ENCODE measurements around the gene ZNF385C. TPM values are rescaled to one million over a fixed set of nuclear protein-coding genes. Genes with fewer than 3 reads are reported as not detected.

ZNF385C gene
- total RNA-seq, 4 donors from 2014 or later: 0.18 to 0.38 TPM; not detected in 2

DNA sequence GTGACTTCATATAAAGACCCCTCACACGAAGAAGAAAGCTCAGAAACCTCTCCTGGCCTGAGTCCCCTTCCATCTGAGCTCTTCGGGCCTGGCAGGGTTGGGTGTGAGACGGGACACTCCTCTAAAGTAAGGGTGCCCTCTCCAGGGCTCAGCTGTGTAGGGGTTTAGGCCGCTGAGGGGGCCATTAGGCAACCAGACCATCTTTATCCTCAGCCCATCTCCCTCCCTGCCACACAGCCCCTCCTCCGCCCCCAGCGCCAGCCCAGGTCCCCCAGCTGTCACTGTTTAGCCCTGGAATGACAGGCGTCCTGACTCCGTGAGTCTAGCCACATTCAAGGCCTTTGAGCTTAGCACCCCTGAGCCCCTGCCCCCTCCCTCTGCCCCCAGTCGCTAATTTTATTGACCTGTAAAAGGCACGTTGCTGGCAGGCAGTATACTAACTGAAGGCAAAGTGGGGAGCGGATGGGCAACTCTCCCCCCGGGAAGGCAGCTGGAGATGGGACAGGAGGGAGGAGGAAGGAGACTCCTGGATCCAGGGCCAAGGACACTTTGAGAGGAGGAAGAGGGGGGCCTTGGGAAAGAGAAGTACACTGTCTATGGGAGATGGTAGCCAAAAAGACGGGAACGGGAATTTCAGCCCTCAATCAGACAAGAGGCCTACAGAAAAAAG lies 592 bp upstream of the ZNF385C start:
- WGBS, 2 donors: 74 to 93% methylated on average over 2 to 11 of the region's 14 CpGs
- Histone ChIP-seq H3K9me3 (no peaks in the 10 kb centered on the region), H3K4me3 (peak overlapping the region in 1 of 4 donors; percentile 48), H3K36me3 (peaks cover 0 to 5% (median 0%) of the 10 kb centered on the region in 3 donors), H3K27ac (no peak overlapping the region), H3K4me1 (peaks cover 7 to 21% (median 12%) of the 10 kb centered on the region in 3 donors), H3K27me3 (peaks cover 0 to 44% (median 5%) of the 10 kb centered on the region in 4 donors)
- TF ChIP-seq, protein P1, sequence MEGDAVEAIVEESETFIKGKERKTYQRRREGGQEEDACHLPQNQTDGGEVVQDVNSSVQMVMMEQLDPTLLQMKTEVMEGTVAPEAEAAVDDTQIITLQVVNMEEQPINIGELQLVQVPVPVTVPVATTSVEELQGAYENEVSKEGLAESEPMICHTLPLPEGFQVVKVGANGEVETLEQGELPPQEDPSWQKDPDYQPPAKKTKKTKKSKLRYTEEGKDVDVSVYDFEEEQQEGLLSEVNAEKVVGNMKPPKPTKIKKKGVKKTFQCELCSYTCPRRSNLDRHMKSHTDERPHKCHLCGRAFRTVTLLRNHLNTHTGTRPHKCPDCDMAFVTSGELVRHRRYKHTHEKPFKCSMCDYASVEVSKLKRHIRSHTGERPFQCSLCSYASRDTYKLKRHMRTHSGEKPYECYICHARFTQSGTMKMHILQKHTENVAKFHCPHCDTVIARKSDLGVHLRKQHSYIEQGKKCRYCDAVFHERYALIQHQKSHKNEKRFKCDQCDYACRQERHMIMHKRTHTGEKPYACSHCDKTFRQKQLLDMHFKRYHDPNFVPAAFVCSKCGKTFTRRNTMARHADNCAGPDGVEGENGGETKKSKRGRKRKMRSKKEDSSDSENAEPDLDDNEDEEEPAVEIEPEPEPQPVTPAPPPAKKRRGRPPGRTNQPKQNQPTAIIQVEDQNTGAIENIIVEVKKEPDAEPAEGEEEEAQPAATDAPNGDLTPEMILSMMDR (IDR thresholded peaks at IDR 0.05): no peak
- no peak for TF ChIP-seq POLR2A (IDR thresholded peaks at IDR 0.05)
- no peak for DNase-seq
- intact Hi-C loops (cut with DNase I): no loop called here

DNA sequence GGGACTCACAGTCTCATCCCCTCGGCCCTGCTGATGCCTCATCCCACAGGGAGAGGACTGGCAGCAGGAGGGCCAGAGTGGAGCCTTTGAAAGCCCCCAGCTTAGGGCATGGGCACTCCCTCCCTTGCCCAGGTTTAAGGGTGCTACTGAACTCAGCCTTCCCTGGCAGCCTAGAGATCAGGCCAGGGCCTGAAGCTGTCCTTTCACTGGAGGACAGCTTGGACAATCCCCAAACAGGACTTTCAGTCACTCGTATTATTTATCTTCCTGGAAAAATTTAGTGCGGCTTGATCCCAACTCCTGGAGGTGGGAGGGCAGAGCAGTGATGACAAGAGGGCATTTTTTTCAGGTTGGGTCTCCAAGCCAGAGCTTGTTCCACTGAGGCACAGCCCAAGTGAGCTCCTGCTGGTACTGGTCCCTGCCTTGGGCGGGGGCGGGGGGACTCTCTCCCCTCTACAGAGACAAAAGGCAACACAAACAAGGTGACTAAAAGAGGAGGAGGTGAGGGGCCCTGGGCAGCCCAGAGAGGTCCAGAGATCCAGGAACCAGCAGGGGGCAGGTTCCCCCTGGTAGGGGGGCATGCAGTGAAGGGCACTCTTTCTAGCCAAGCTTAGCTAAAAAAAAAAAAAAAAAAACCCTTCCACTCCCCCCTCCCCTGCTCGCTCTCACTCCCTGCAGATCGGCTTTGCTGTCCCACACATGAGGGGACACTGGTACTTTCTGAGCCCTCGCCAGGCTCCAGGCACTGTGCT lies 1.7 kb downstream of the ZNF385C start:
- DNase-seq: no peak
- peaks cover 0 to 47% (median 5%) of the 10 kb centered on the region in 4 donors for H3K27me3 ChIP-seq
- 58 to 69% methylated on average over 5 to 6 of the region's 8 CpGs for WGBS, 2 donors
- H3K9me3 ChIP-seq: no peaks in the 10 kb centered on the region
- TF ChIP-seq, protein P1 (IDR thresholded peaks at IDR 0.05): no peak
- no peak for TF ChIP-seq POLR2A (IDR thresholded peaks at IDR 0.05)
- H3K4me3 ChIP-seq: no peak overlapping the region
- H3K4me1 ChIP-seq: peaks cover 7 to 17% (median 12%) of the 10 kb centered on the region in 3 donors
- intact Hi-C loops (cut with DNase I): no loop called here
- no peak overlapping the region for H3K27ac ChIP-seq
- H3K36me3 ChIP-seq: no peaks in the 10 kb centered on the region

DNA sequence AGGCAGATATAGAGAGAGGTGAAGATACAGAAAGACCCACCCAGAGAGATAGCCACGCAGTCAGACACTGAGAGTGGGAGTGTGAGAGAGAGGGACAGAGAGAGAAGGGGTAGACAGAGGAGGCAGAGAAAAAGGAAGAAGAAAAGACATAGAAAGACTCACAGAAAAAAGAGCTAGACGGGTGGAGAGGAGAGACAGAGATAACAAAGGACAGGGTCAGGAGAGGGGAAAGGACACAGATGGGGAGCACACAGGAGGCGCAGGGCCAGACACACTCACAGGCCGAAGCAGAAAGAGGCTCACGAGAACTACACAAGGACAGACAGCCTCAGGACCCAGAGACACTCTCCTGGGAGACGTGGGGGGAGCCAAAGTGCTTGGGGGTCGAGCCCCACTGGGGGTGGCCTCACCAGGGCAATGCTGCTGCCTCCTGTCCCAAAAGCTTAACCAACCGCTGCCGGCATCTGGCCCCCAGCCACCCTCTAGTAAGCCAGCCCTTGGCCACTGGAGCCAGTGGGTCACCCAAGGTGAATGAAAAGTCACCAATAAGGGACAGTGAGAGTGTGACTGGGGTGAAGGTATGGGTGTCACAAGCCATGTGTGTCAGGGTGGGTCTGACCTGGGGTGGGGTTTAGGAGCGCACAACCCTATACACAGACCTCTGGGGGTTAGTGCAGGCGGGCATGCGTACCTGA lies 3.8 kb downstream of the ZNF385C start:
- no peak overlapping the region for H3K4me3 ChIP-seq
- H3K27ac ChIP-seq: no peak overlapping the region
- H3K9me3 ChIP-seq: no peaks in the 10 kb centered on the region
- intact Hi-C loops (cut with DNase I): no loop called here
- peaks cover 7 to 16% (median 12%) of the 10 kb centered on the region in 3 donors for H3K4me1 ChIP-seq
- H3K36me3 ChIP-seq: no peaks in the 10 kb centered on the region
- DNase-seq: no peak
- peaks cover 0 to 50% (median 5%) of the 10 kb centered on the region in 4 donors for H3K27me3 ChIP-seq
- no peak for TF ChIP-seq POLR2A (IDR thresholded peaks at IDR 0.05)
- TF ChIP-seq, protein P1 (IDR thresholded peaks at IDR 0.05): no peak
- WGBS, 2 donors: 79 to 88% methylated on average over 11 of the region's 12 CpGs

DNA sequence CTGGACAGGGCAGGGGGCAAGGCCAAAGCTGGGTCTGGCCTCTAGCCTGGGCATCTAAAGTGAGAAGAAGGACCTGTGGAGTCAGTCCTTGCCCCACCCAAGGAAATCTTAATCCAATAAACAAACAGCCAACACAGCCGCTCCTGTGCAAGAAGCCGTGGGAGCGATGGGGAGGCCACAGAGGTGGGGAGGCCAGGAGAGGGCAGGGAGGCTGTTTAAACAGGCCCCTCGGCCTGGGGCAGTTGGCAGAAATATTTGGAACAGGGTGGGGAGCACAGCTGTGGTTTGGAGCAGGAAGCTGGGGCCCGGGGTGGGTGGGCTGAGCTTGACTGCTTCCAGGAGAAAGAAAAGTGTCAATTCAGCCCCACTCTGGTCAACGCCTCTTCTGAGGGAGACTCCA lies 5.3 kb downstream of the ZNF385C start:
- intact Hi-C loops (cut with DNase I): no loop called here
- TF ChIP-seq POLR2A (IDR thresholded peaks at IDR 0.05): no peak
- TF ChIP-seq, protein P1 (IDR thresholded peaks at IDR 0.05): no peak
- 73% methylated on average over 5 of the region's 6 CpGs; no CpG with 5 or more reads in 1 of the 2 donors for WGBS, 2 donors

More for the DNA sequence above, 5.3 kb downstream of the ZNF385C start:
- H3K27ac ChIP-seq: no peak overlapping the region
- no peaks in the 10 kb centered on the region for H3K36me3 ChIP-seq
- peaks cover 0 to 56% (median 4%) of the 10 kb centered on the region in 4 donors for H3K27me3 ChIP-seq
- H3K4me1 ChIP-seq: peaks cover 5 to 8% (median 6%) of the 10 kb centered on the region in 3 donors
- DNase-seq: no peak
- no peak overlapping the region for H3K4me3 ChIP-seq
- no peaks in the 10 kb centered on the region for H3K9me3 ChIP-seq

Measured in esophagus squamous epithelium (tissue), 5 donors.